Kidney epithelial cell (primary cell): Measurements from ENCODE around the gene CHSY1. TPM values are rescaled to one million over a fixed set of nuclear protein-coding genes. Genes with fewer than 3 reads are reported as not detected.

Experiments
- DNase-seq: peaks from one replicate; pipeline ENCODE4 v3.0.0-alpha.2; 2010; ENCODE audit warnings: low read depth
- H3K27me3 ChIP-seq: 2 replicates; pipeline ENCODE4 v1.6.0; 2011; ENCODE audit warnings: low read length; ENCODE audit not compliant: control insufficient read depth, insufficient read depth
- H3K36me3 ChIP-seq: 2 replicates; pipeline ENCODE4 v1.5.1; 2011; ENCODE audit warnings: low read length; ENCODE audit not compliant: control insufficient read depth, insufficient read depth
- H3K4me3 ChIP-seq: 2 replicates; pipeline ENCODE4 v1.5.1; 2011; ENCODE audit warnings: low read depth, mild to moderate bottlenecking, control low read depth, low read length
- total RNA-seq: library from RNA; depleted of rRNA; stranded (reverse); fragments of >200 nt; gene quantifications from 2 replicates; pipeline ENCODE4 v1.2.3, GENCODE V29; 2015
- TF ChIP-seq, protein P1 (sequence below): IDR thresholded peaks from 2 replicates; pipeline ENCODE4 v1.5.1; 2011; ENCODE audit warnings: mild to moderate bottlenecking, moderate library complexity, low read length, control low read depth, inconsistent platforms; ENCODE audit not compliant: insufficient read depth, poor library complexity, severe bottlenecking

The CHSY1 gene
- total RNA-seq, 1 donor from 2014 or later, result 21.1 TPM

DNA sequence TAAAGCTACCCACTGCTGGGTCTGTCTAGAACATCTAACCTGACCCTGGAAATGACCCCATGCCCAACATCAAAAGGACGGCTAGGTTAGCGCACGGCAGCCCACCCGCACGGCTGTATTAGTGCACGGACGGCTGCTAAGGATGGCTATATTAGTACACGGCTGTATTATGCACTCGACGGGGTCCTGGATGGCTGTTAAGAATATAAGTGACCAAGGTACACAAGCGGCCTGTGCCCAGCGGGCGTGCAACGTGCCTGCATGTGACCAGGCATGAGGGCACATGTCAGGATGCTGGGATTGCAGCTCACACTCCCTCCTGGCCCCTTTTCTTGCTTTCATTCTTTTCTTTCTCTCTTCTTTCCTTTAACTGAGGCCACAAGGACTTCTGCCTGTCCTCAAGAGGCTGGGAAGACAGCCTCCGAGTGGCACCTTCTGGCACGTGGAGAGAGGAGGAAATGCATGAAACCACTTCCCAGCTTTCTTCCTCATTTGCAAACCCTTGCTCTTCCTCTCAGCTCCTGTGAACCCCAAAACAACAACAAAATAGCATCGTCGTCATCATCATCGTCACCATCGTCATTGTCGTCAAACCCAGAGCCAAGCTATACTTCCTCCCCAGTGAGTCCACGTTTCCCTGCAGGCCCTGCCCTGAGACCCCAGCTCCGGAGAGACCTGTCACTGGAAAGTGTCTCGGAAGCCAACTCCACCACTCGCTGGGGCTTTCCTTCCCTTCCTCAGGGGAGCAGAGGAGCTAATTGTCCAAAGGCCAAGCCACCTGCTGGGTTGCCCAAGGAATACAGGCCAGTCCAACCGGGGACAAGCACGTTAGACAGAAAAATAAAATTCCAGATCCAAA is 101.8 kb downstream of the CHSY1 start:
- DNase-seq, result no peak
- TF ChIP-seq, protein P1, sequence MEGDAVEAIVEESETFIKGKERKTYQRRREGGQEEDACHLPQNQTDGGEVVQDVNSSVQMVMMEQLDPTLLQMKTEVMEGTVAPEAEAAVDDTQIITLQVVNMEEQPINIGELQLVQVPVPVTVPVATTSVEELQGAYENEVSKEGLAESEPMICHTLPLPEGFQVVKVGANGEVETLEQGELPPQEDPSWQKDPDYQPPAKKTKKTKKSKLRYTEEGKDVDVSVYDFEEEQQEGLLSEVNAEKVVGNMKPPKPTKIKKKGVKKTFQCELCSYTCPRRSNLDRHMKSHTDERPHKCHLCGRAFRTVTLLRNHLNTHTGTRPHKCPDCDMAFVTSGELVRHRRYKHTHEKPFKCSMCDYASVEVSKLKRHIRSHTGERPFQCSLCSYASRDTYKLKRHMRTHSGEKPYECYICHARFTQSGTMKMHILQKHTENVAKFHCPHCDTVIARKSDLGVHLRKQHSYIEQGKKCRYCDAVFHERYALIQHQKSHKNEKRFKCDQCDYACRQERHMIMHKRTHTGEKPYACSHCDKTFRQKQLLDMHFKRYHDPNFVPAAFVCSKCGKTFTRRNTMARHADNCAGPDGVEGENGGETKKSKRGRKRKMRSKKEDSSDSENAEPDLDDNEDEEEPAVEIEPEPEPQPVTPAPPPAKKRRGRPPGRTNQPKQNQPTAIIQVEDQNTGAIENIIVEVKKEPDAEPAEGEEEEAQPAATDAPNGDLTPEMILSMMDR, result no peak
- Histone ChIP-seq H3K4me3 (no peak overlapping the region), H3K36me3 (no peaks in the 10 kb centered on the region), H3K27me3 (no peaks in the 10 kb centered on the region)

DNA sequence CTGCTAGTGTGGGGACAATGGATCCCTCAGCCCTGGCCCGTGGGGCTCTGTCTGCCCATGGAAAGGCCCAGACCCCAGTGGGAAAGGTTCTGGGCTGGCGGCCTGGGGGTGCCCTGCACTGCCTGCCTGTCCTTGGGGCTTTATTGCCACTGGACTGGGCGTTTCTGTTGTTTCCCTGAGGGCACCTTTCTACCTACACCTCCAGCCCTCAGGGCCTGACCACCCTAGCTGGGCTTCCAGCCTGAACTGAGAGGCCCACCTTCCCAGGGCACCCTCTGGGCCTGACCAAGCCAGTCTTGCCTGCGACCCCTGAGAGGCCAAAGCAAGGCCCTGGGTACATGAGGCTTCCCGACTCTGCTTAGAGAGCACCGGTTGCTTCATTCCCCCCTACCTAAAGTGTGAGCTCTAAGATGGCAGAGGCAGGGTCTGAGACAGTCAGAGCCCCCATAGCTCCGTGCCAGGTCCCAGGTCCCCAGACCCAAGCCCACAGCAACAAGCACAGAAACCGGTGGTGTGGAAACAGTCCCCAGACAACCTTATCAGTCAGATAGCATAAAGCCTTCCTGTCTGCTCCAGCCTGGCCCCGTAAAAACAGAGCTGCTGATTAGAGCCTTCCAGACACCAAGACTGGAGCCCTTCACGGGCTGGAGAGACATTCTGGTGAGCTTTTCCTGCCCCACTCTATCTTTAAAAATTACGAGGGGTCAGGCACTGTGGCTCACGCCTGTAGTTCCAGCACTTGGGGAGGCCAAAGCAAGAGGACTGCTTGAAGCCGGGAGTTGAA is 102.8 kb downstream of the CHSY1 start:
- Histone ChIP-seq H3K4me3 (no peak overlapping the region), H3K36me3 (no peaks in the 10 kb centered on the region), H3K27me3 (no peaks in the 10 kb centered on the region)
- no peak for DNase-seq
- TF ChIP-seq, protein P1, result no peak

DNA sequence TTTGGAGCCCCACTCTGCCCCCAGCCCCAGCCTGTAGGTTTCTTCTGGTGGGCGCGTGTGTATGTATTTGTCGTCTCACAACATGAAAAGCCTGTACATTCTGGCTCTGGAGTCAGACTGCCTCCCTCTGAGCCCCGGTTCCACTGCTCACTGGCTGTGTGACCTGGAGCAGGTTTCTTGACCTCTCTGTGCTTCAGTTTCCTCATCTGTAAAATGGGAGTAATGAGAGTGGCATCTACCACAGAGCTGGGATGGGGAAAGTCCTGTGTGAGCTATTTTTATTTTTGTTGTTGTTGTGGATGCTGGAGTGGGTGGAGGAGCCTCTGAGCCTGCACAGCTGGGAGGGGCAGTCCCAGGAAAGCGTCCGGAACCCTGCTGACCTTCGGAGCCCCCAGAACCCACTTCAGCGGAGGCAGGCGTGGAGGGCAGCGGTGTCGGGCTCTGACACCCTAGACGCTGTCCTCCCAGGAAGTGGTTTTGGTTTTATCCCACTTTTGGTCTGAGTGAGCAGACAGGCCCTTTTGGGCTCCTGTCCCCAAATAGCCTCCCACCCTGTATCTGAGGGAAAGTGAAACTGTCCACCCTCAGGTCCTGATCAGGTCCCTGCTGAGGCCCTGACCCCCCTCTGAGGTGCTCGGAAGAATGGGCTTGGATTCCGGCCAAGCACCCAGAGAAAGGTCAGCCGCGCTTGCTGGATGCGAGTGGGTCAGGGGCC is 103.5 kb downstream of the CHSY1 start:
- no peak overlapping the region for H3K4me3 ChIP-seq
- TF ChIP-seq, protein P1, result no peak
- DNase-seq, result no peak

DNA sequence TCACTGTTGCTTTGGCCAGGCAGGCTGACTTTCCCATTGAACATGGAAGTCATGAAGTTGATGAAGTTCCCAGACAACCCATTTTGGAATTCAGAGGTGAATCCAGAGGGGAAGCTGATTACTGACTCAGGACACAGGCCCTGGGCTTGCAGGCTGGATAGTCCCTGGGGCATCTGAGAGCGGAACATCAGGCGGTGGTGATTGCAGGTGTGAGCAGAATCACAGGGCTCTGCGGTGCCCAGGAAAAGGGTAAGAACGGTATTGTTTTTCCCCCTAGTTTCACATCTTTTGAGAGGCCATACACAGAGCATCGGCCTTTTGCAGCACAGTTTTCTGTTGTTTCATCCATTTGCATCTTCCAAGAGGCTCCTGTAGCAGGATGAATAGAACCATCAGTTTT is 104.7 kb downstream of the CHSY1 start:
- TF ChIP-seq, protein P1, result no peak
- H3K4me3 ChIP-seq, result no peak overlapping the region
- no peak for DNase-seq
- H3K36me3 ChIP-seq, result no peaks in the 10 kb centered on the region
- no peaks in the 10 kb centered on the region for H3K27me3 ChIP-seq

More for the DNA sequence above, 103.5 kb downstream of the CHSY1 start:
- no peaks in the 10 kb centered on the region for H3K27me3 ChIP-seq
- no peaks in the 10 kb centered on the region for H3K36me3 ChIP-seq

DNA sequence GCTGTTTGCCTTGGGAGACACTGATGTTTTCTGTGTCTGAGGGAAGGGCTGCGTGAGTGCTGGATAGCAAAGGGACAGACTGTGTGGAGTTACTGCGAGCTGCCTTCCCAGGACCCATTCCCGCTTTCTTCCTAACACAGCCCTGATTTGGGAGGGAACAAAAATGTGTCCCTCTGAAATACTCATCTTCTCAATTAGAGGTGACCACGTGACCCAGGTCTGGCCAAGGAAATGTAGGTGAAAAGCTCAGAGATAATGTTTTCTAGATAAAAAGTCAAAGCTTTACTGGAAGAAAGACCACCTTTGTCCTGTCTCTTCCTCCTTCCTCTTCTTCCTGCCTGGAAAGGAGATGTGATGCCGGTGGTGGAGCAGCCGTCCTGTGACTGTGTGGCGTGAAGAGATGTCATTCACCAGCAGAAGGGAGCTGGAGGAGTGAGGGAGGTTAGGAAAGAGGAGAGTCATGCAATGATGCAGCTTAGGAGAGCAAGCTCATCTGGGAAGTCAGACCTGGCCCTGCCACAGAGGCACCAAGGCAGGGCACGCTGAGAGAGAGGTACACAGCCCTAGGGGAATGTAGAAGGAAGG is 105.6 kb downstream of the CHSY1 start:
- TF ChIP-seq, protein P1, result no peak
- no peaks in the 10 kb centered on the region for H3K27me3 ChIP-seq
- no peak overlapping the region for H3K4me3 ChIP-seq
- no peaks in the 10 kb centered on the region for H3K36me3 ChIP-seq
- no peak for DNase-seq
